Skeletal muscle satellite cell (primary cell): ENCODE results near the gene HMGCLL1.

Source experiments
- H3K27me3 ChIP-seq: 2 replicates; pipeline ENCODE4 v1.7.0; 2013; ENCODE audit warnings: low read length; ENCODE audit not compliant: control insufficient read depth, insufficient read depth
- H3K36me3 ChIP-seq: 2 replicates; pipeline ENCODE4 v1.7.0; 2013; ENCODE audit warnings: mild to moderate bottlenecking, control low read depth, low read length; ENCODE audit not compliant: insufficient read depth
- H3K4me1 ChIP-seq: 2 replicates; pipeline ENCODE4 v1.7.0; 2013; ENCODE audit warnings: low read length; ENCODE audit not compliant: control insufficient read depth, insufficient read depth
- H3K4me2 ChIP-seq: 2 replicates; pipeline ENCODE4 v1.7.0; 2013; ENCODE audit warnings: mild to moderate bottlenecking, low read length
- H3K4me3 ChIP-seq: 2 replicates; pipeline ENCODE4 v1.7.0; 2013; ENCODE audit warnings: low read length
- H3K9ac ChIP-seq: 2 replicates; pipeline ENCODE4 v1.7.0; 2013; ENCODE audit warnings: mild to moderate bottlenecking, low read depth, low read length, moderate library complexity
- H3K9me3 ChIP-seq: replicated peaks from 2 replicates; pipeline ENCODE4 v1.7.0; 2013; ENCODE audit warnings: mild to moderate bottlenecking, control low read depth, low read length

The HMGCLL1 gene

GRCh38 chr6:55530931-55531330 is 48.1 kb downstream of the HMGCLL1 start:
- Histone ChIP-seq H3K27me3 (peaks cover 9% of the 10 kb centered on the region), H3K4me3 (no peak overlapping the region), H3K36me3 (no peaks in the 10 kb centered on the region)

GRCh38 chr6:55528624-55529023 is 50.4 kb downstream of the HMGCLL1 start:
- no peak overlapping the region for H3K4me2 ChIP-seq
- no peaks in the 10 kb centered on the region for H3K27me3 ChIP-seq
- no peaks in the 10 kb centered on the region for H3K9me3 ChIP-seq
- no peaks in the 10 kb centered on the region for H3K4me1 ChIP-seq
- no peak overlapping the region for H3K4me3 ChIP-seq
- H3K36me3 ChIP-seq = no peaks in the 10 kb centered on the region
- no peak overlapping the region for H3K9ac ChIP-seq

More at GRCh38 chr6:55530931-55531330, 48.1 kb downstream of the HMGCLL1 start:
- H3K9me3 ChIP-seq = no peaks in the 10 kb centered on the region
- H3K4me1 ChIP-seq = no peaks in the 10 kb centered on the region
- H3K4me2 ChIP-seq = no peak overlapping the region
- H3K9ac ChIP-seq = no peak overlapping the region

GRCh38 chr6:55524441-55524840 is 54.6 kb downstream of the HMGCLL1 start:
- Histone ChIP-seq H3K4me2 (no peak overlapping the region), H3K9me3 (no peaks in the 10 kb centered on the region), H3K4me3 (no peak overlapping the region), H3K9ac (no peak overlapping the region), H3K27me3 (no peaks in the 10 kb centered on the region), H3K36me3 (no peaks in the 10 kb centered on the region), H3K4me1 (no peaks in the 10 kb centered on the region)

GRCh38 chr6:55518529-55519060 is 60.4 kb downstream of the HMGCLL1 start:
- H3K4me3 ChIP-seq = no peak overlapping the region
- no peaks in the 10 kb centered on the region for H3K9me3 ChIP-seq
- H3K27me3 ChIP-seq = no peaks in the 10 kb centered on the region
- no peaks in the 10 kb centered on the region for H3K36me3 ChIP-seq
- H3K4me2 ChIP-seq = no peak overlapping the region
- H3K4me1 ChIP-seq = no peaks in the 10 kb centered on the region
- H3K9ac ChIP-seq = no peak overlapping the region

- Histone ChIP-seq H3K27me3 (no peaks in the 10 kb centered on the region), H3K4me3 (no peak overlapping the region), H3K4me1 (no peaks in the 10 kb centered on the region), H3K36me3 (no peaks in the 10 kb centered on the region), H3K4me2 (no peak overlapping the region), H3K9me3 (no peaks in the 10 kb centered on the region), H3K9ac (no peak overlapping the region)
Observed at GRCh38 chr6:55516736-55517135, 62.3 kb downstream of the HMGCLL1 start.

GRCh38 chr6:55512904-55513303 is 66.1 kb downstream of the HMGCLL1 start:
- no peak overlapping the region for H3K4me2 ChIP-seq
- H3K9me3 ChIP-seq = no peaks in the 10 kb centered on the region
- H3K27me3 ChIP-seq = no peaks in the 10 kb centered on the region
- H3K36me3 ChIP-seq = no peaks in the 10 kb centered on the region
- no peak overlapping the region for H3K4me3 ChIP-seq
- H3K4me1 ChIP-seq = no peaks in the 10 kb centered on the region
- H3K9ac ChIP-seq = no peak overlapping the region

GRCh38 chr6:55511122-55511800 is 67.7 kb downstream of the HMGCLL1 start:
- Histone ChIP-seq H3K4me1 (no peaks in the 10 kb centered on the region), H3K9ac (no peak overlapping the region), H3K27me3 (no peaks in the 10 kb centered on the region), H3K9me3 (no peaks in the 10 kb centered on the region), H3K36me3 (no peaks in the 10 kb centered on the region), H3K4me2 (no peak overlapping the region), H3K4me3 (no peak overlapping the region)

- Histone ChIP-seq H3K4me1 (peaks cover 12% of the 10 kb centered on the region), H3K9me3 (no peaks in the 10 kb centered on the region), H3K27me3 (no peaks in the 10 kb centered on the region), H3K36me3 (no peaks in the 10 kb centered on the region), H3K4me3 (no peak overlapping the region), H3K9ac (no peak overlapping the region), H3K4me2 (no peak overlapping the region)
Observed at GRCh38 chr6:55499591-55499990, 79.4 kb downstream of the HMGCLL1 start.

- H3K27me3 ChIP-seq = no peaks in the 10 kb centered on the region
- H3K9ac ChIP-seq = no peak overlapping the region
- no peaks in the 10 kb centered on the region for H3K9me3 ChIP-seq
- H3K4me3 ChIP-seq = no peak overlapping the region
- peaks cover 12% of the 10 kb centered on the region for H3K4me1 ChIP-seq
- no peak overlapping the region for H3K4me2 ChIP-seq
- H3K36me3 ChIP-seq = no peaks in the 10 kb centered on the region
Observed at GRCh38 chr6:55497694-55498093, 81.3 kb downstream of the HMGCLL1 start.

GRCh38 chr6:55496201-55496600 is 82.8 kb downstream of the HMGCLL1 start:
- peaks cover 12% of the 10 kb centered on the region for H3K4me1 ChIP-seq
- no peaks in the 10 kb centered on the region for H3K36me3 ChIP-seq
- no peak overlapping the region for H3K9ac ChIP-seq
- H3K4me2 ChIP-seq = no peak overlapping the region
- no peaks in the 10 kb centered on the region for H3K27me3 ChIP-seq
- H3K4me3 ChIP-seq = no peak overlapping the region
- no peaks in the 10 kb centered on the region for H3K9me3 ChIP-seq

- Histone ChIP-seq H3K4me1 (peaks cover 12% of the 10 kb centered on the region), H3K4me2 (no peak overlapping the region), H3K36me3 (no peaks in the 10 kb centered on the region), H3K4me3 (no peak overlapping the region), H3K27me3 (no peaks in the 10 kb centered on the region), H3K9ac (no peak overlapping the region), H3K9me3 (no peaks in the 10 kb centered on the region)
Observed at GRCh38 chr6:55495277-55495676, 83.7 kb downstream of the HMGCLL1 start.

- H3K27me3 ChIP-seq = no peaks in the 10 kb centered on the region
Observed at GRCh38 chr6:55494411-55494810, 84.6 kb downstream of the HMGCLL1 start.

More at GRCh38 chr6:55494411-55494810, 84.6 kb downstream of the HMGCLL1 start:
- Histone ChIP-seq H3K4me1 (peaks cover 12% of the 10 kb centered on the region), H3K4me2 (no peak overlapping the region), H3K4me3 (no peak overlapping the region), H3K9me3 (no peaks in the 10 kb centered on the region), H3K9ac (no peak overlapping the region), H3K36me3 (no peaks in the 10 kb centered on the region)
